Activated CD8-positive, alpha-beta memory T cell treated with anti-CD3 and anti-CD28 coated beads for 48 hours (primary cell): ENCODE results near the gene MAMDC2.

Experiments used
- DNase-seq, 3 experiments: peaks; one replicate each; pipeline ENCODE4 v3.0.0-alpha.2; 2020; ENCODE audit warnings: low read depth in 2 of 3, low spot score in 2 of 3

MAMDC2 gene

DNA sequence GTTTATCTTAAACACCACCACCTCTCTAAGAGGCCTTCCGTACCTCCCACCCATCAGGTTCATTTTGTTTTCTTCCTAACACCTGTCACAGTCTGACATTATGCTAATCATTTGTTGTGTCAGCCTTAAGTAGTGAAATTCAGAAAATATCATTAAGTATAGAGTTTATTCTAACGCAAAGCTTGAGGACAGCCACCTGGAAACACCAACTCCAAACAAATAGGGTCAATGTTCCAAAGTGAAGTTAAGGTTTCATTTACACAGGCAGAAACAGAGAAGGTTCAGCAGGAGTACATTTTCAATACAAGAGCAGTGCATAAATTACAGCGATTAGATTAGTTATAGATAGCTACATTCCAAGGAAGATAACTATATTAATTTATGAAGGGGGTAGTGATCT lies 213.9 kb downstream of the MAMDC2 start:
- DNase-seq = no peak

DNA sequence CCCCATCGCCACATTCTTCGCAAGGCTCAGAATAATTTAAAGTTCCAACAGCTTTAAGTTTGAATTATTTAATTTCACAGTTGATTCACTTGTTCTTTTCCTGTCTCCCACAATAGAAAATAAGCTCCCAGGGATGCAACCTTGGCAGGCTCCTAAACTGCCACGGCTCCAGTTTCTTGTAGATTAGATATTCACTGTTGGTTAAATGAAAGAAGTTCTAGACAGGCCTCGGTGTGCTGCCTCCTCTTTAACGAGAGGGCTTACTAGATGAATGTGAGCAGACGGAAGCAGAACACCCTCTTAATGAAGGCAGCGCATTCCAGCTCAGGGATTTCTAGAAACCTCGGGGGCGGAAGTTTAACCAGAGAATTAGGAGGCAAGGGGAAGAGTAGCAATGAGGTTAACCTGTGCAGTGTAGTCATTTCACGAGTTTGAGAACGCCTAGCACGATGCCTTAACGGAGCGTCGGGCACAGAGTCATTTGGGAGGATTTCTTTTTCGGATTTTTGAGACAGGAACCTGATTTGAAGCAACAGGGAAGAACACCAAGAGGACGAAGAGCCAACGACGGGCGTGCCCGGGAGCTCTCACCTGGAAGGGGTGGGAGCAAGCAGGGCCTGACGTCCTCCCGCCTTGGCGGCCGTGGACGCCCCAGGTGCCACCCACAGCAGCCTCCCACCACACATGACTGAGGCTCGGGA lies 214.5 kb downstream of the MAMDC2 start:
- DNase-seq = peak in 2 of 3 experiments; percentile 11 to 18

DNA sequence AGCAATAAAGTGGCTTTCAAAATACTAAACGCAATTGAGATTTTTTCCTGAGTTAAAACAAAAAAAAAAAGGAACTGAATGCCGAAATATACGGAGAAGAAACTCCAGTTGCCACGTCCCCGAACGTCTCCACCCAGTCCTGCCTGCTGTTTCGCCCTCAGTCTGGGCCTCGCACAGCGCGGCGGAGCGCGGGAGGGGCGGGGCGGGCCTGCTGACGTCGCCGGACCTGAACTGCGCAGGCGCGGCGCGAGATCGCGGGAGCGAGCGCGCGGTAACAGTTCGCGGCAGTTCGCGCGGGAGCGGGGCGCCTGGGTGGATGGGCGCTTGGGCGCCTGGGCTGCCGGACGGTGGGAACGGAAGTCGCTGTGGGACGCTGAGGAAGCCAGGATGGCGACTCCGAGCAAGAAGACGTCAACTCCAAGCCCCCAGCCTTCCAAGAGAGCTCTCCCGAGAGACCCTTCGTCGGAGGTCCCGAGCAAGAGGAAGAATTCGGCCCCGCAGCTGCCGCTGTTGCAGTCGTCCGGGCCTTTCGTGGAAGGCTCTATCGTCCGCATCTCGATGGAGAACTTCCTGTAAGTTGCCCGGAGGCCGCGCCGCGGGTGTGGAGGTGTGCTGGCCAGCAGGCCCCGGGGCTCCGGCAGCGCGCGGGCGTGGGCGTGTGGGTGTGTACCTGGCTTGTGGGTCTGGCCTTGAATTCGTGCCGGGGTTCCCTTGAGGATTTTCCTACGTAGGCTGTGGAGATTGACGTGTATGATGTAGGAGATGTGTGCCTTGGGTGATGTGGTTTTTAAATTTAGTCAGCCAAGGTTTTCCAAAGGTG lies 215.3 kb downstream of the MAMDC2 start, which contains the start of gene SMC5:
TSS of gene SMC5 (plus strand) at position 287 of the 820 bp plus-strand sequence. CDS start at position 388, 101 bp downstream.
- DNase-seq = peak; percentile 66 to 84 (median 76)

DNA sequence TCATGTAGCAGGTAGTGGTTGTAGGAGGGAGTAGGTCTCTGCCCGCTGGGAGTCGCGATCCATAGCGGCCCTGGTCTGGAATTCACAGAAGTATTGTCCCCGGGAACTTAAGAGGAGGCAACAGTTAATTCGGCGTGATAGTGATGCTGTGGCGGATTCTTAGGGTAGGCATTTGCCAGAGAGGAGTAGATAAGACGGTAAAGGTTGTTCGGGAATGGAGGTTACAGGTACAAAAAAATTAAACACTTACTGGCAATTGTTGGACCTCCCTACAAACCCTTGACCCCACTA lies 215.8 kb downstream of the MAMDC2 start:
- DNase-seq = no peak

DNA sequence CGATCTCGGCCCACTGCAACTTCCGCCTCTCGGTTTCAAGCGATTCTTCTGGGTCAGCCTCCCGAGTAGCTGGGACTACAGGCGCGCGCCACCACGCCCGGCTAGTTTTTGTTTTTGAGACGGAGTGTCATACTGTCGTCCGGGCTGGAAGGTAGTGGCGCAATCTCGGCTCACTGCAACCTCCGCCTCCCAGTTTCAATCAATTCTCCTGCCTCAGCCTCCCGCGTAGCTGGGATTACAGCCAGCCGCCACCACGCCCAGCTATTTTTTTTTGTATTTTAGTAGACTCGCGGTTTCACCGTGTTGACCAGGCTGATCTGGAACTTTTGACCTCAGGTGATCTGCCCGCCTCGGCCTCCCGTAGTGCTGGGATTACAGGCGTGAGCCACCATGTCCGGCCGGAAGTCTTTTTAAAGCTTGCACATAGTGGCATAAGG lies 216.4 kb downstream of the MAMDC2 start:
- no peak for DNase-seq

DNA sequence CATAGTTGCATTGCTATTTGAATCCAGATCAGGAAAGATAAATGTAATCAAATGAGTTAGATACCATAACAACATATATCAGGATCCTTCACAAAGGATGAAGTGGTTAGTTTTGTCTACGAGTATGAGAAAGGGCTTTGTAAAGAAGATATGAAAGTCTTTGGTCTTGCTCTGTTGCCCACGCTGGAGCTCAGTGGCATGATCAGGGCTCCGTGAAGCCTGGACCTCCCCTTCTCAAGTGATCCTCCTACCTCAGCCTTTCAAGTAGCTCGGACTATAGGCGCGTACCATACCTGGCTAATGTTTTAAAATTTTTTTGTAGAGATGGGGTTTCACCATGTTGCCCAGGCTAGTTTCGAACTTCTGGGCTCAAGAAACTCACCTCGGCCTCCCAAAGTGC lies 217.0 kb downstream of the MAMDC2 start:
- DNase-seq = no peak

DNA sequence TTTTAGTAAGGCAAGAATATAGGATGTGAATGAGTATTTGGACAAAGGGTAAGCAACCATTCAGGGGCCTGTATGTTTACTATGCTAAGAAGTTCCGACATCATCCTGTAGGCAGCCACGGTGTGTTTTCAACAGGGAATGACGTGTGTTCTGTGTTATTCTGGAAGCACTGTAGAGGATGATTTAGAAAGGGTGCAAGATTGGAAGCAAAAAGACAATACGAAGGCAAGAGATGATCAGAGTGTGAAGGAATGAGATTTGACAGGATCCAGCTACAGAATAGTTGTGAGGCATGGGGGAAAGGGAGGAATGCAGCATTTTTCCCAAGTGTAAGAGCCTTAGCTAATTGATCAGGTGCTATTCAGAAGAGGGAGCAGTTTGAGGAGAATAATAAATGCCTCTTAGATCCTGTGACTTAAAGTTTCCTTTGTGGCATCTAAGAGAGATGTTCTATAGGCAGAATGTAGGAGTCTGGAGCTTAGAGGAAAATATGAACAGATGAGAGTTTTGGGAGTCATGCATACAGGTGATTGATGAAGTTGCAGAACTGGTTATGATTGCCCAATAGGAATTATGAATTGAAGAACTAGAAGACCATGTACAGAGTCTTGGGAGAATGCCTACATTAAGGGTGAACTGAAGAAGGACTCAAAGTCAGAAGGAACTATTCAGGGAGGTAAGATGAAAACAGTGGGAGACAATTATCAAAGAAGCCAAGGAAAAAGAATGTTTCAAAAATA lies 217.7 kb downstream of the MAMDC2 start:
- no peak for DNase-seq

DNA sequence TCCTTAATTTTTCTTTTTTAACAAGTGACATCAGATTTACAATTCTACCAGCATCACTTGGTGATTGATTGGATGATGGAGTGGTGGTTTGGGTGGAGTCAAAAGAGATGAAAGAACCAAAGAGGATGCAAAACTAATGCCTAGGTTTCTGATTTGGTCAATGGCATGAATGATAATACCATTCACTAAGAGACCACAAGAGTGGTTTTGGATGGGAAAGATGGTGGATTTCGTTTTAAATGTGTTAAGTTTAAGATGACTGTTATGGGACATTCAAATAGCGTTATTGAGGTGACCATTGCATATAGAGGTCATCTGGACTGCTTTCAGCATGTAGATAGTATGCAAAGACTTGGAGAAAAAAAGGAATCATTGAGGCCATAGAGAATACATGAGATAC lies 218.7 kb downstream of the MAMDC2 start:
- DNase-seq = no peak

DNA sequence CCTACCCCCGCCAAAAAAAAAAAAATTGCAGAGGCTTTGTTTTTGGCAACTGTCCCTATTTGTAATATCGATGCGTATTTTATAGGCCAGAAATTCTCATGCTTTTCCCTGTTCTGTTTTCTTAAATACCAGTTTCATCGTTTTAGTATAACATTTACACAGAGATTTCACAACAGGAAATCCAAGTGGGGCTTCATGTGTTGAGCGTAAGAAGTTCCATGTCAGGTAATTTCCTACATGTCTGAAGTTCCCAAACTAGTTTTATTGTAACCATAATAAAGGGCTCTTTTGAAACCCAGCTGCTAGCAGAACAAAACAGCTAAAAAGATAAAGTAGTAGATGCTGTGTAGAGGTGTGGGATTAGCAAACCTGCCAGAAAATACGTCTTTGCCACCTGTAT lies 219.3 kb downstream of the MAMDC2 start:
- no peak for DNase-seq

DNA sequence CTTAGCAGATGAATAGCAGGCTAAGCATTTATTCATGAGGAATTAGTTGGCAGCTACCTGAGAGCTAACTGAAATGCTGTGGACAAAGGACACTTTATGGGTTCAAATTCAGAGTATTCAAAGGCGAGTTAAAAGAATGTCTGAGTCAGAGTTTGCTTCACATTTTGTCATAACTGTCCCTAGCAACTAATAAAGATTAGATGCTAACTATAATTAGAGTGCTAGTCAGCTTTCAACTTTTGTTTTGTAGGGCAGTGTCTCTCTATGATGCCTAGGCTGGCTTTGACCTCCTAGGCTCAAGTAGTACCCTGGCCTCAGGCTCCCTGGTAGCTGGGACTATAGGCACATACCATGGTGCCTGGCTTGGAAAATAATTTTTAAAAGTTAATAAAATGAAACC lies 219.8 kb downstream of the MAMDC2 start:
- no peak for DNase-seq
